Cardiac fibroblast (primary cell): ENCODE results near the gene GHRHR.

Experiments used
- DNase-seq, 2 donors: peaks; one replicate each; pipeline versions ENCODE4 v3.0.0 to v3.0.0-alpha.2; 2010; ENCODE audit warnings: low read depth in 2 of 2
- H3K4me3 ChIP-seq, 2 donors: replicated peaks in 1 of 2; 1 replicate in 1 of 2; 2 replicates in 1 of 2; pipeline ENCODE4 v1.5.1; 2011; ENCODE audit warnings: low read depth in 2 of 2, low read length in 2 of 2, mild to moderate bottlenecking in 2 of 2, moderate library complexity in 1 of 2
- TF ChIP-seq, protein P1 (sequence below): IDR thresholded peaks from one replicate; pipeline ENCODE4 v1.5.1; 2011; ENCODE audit warnings: low read depth, mild to moderate bottlenecking, low read length, inconsistent platforms

The GHRHR gene

DNA sequence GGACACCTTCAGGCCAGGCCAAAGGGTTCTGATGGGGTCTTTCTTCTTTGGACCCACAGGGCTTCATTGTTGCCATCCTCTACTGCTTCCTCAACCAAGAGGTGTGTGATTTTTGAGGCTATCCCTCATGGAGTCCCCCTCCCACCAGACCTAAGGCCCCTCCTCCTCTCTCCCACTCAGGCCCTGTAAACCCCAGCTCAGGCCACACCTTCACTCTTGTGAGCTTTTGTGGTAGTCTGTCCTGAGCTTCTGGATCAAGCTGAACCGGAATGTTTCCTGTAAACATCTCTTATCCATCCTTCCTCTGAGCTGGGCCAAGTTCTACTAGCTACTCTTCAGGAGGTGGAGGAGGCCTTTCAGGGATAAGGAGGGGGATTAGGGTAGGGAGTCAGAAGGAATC is 13.5 kb downstream of the GHRHR start:
- TF ChIP-seq, protein P1, sequence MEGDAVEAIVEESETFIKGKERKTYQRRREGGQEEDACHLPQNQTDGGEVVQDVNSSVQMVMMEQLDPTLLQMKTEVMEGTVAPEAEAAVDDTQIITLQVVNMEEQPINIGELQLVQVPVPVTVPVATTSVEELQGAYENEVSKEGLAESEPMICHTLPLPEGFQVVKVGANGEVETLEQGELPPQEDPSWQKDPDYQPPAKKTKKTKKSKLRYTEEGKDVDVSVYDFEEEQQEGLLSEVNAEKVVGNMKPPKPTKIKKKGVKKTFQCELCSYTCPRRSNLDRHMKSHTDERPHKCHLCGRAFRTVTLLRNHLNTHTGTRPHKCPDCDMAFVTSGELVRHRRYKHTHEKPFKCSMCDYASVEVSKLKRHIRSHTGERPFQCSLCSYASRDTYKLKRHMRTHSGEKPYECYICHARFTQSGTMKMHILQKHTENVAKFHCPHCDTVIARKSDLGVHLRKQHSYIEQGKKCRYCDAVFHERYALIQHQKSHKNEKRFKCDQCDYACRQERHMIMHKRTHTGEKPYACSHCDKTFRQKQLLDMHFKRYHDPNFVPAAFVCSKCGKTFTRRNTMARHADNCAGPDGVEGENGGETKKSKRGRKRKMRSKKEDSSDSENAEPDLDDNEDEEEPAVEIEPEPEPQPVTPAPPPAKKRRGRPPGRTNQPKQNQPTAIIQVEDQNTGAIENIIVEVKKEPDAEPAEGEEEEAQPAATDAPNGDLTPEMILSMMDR, result no peak
- DNase-seq, result no peak
- no peak overlapping the region for H3K4me3 ChIP-seq

DNA sequence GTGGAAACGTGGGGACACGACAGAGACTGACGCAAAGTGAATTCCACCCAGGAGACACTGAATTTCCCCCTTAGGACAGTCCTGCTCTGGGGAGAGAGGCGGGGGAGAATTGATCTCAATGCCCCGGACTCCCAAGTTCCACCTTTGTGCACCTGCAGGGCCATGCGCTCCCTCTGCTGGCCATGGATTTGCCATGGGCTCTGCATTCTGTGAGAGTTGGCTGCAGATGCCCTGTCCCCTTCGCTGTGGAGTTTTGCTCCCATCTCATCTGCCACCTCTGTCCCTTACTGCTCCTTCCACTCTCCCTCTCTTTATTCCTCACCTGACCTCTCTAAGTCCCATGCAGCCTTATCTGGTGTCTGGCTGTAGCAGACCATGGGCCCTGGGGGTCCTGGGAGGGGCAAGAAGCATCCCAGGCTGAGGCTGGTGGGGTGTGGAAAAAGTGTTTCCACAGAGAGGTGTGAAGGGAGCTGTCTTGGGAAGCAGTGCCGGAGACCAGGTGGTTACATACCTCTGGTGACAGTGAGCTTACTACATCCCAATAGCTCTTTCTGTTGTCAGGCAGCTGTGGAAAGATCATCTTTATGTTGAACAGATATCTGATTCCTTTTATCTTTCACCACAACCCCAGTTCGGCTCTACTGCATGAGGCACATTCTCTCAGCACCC is 14.3 kb downstream of the GHRHR start:
- no peak overlapping the region for H3K4me3 ChIP-seq
- TF ChIP-seq, protein P1, result peak; percentile 54
- peak; percentile 26 to 29 for DNase-seq

DNA sequence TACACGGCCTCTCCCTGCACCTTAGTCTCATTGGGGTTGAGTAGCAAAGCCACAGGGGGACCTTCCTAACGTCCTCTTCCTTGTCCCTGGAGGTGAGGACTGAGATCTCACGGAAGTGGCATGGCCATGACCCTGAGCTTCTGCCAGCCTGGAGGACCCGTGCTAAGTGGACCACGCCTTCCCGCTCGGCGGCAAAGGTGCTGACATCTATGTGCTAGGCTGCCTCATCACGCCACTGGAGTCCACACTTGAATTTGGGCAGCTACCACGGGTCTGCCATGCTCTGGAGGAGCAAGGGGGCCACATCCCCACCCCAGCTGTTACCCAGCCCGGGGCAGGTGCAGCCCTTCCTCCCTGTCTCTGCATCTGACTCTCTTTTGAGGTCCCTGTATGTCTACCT is 15.3 kb downstream of the GHRHR start:
- H3K4me3 ChIP-seq, result no peak overlapping the region
- no peak for DNase-seq
- TF ChIP-seq, protein P1, result no peak

DNA sequence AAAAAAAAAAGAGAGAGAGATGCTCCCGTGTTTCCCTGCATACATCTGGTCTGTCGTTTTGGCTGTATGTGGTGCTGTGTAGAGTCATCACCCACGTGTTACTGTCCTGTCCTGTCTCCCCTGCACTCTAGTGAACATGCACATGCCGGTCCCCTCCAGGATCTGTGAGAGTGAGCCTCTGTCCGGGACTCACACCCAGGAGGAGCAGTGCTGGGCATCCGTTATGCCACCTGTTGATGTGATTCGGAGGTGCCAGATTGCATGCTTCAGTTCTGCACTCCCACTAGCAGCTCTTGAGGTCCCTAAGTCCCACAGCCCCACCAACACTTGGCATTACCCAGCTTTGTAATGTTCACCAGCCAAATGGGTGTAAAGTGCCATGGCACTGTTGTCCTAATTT is 16.4 kb downstream of the GHRHR start:
- H3K4me3 ChIP-seq, result no peak overlapping the region
- no peak for DNase-seq
- TF ChIP-seq, protein P1, result no peak

DNA sequence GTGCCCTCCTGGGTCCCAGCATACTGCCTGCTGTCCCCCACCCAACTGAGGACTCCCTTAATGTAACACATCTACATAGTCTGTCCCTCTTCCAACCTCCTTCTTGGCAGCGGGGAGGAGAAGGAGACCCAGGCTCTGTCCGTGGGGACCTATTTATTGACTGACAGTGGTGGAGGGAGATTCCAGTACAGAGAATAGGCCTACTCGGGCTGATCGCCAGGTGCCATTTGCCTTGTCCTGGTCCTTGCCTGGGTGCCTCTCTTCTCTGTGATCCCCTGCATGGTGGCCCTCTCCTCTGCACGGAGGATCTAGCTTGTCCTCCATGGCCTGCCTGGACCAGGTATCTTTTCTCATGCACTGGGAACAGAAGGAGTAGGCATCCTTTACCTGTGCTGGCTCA is 17.0 kb downstream of the GHRHR start:
- TF ChIP-seq, protein P1, result no peak
- DNase-seq, result no peak
- H3K4me3 ChIP-seq, result no peak overlapping the region

DNA sequence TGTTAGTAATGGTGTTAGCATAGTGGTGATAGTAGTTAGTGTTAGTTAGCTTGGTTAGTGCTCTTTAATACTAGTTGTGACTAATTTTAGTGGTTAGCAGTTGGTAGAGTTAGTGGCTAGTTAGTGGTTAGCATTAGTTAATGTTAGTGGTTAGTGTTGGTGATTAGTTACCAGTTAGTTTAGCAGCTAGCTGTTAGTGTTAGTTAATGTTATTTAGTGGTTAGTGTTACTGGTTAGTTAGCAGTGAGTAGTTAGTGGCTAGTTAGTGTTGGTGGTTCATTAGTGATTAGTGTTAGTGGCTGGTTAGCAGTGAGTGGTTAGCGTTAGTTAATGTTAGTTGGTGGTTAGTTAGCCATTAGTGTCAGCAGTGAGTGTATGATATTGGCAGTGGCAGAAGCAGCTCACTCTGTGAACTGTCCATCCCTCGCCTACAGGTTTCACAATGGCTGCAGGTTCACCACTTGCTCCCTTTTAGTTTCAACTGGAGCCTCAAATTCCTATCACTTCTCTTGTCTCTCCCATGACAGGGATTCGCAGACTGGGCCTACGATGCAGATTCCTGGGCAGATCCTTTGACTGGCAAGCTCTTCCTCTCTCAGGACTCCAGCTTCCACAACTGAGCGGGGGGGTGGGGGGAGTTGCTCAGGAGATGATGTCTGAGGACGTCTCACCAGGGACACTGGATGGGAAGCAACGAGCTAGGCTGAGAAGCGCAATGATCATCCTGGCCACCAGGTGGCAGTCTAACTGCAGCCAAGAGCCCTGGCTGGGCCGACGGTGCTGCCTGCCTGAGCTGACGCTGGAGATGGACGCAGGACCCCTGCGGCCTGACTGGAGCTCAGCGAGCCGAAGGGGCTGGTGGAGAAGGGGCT is 19.5 kb downstream of the GHRHR start:
- DNase-seq, result peak; percentile 79 to 86
- TF ChIP-seq, protein P1, result peak; percentile 95
- no peak overlapping the region for H3K4me3 ChIP-seq
